H1 (cell line): ENCODE data around the gene MAML3. TPM values are rescaled to one million over a fixed set of nuclear protein-coding genes. Genes with fewer than 3 reads are reported as not detected.

Experiments
- BCL11A ChIP-seq, 2 experiments: IDR thresholded peaks; one replicate each; pipeline ENCODE4 v1.6.1; 2011; ENCODE audit warnings: low read depth in 2 of 2, low read length in 2 of 2, mild to moderate bottlenecking in 2 of 2
- NRF1 ChIP-seq: IDR thresholded peaks from 2 replicates; pipeline ENCODE4 v1.6.1; 2011; ENCODE audit warnings: mild to moderate bottlenecking, low read depth, low read length, improper control_type of control experiment
- TCF12 ChIP-seq: IDR thresholded peaks from 2 replicates; pipeline ENCODE4 v1.6.1; 2011; ENCODE audit warnings: low read depth, mild to moderate bottlenecking, low read length
- polyA plus RNA-seq, 7 experiments: library from polyadenylated mRNA; depleted of rRNA in 3 of 7; stranded (reverse) in 5 of 7; unstranded in 2 of 7; fragments of >200 nt in 5 of 7; fragments of 200-250 nt in 2 of 7; gene quantifications; 1 replicate in 5 of 7; 2 replicates in 1 of 7; 4 replicates in 1 of 7; pipeline versions ENCODE4 v1.2.1 to v1.2.3, GENCODE V29; 2011 to 2013; ENCODE audit warnings: missing spikeins in 2 of 7, mixed read lengths in 2 of 7
- total RNA-seq: library from RNA; stranded (reverse); fragmentation: NEBNext Ultra II Directional; extraction: Animal tissue kit (Norgen Biotek cat#: 25700); gene quantifications from 2 replicates; pipeline ENCODE4 v1.2.1, GENCODE V29; 2021

Gene MAML3
- total and polyA plus RNA-seq, 2 of the 8 experiments (the other 6 are each of a cell fraction or from before 2014, with no cell fraction given) = 2.1 to 5.7 TPM

GRCh38 chr4:139767168-139767567, 386.8 kb downstream of the MAML3 start (continued):
- TF ChIP-seq BCL11A (IDR thresholded peaks at IDR 0.05; ENCODE audit: low read depth in 2 of 2, low read length in 2 of 2) (no peak), TCF12 (no peak), NRF1 (no peak)
